Ecto neural progenitor cell (in vitro differentiated cells): ENCODE data around the gene KRT12.
"Not testable (repeated sequence)": the region's sequence is repeated elsewhere in the genome, so short reads cannot be mapped to it uniquely, and the experiment has no call there.

Experiments
- DNase-seq: peaks from one replicate; pipeline ENCODE4 v3.0.0-alpha.2; 2018; ENCODE audit warnings: low spot score

The KRT12 gene

GRCh38 chr17:40814657-40815056 lies 52.4 kb downstream of the KRT12 start:
- not testable (repeated sequence) for DNase-seq

GRCh38 chr17:40813804-40814203 lies 53.2 kb downstream of the KRT12 start:
- no peak for DNase-seq

- no peak for DNase-seq
Observed at GRCh38 chr17:40812639-40813038, 54.4 kb downstream of the KRT12 start.
